Epidermal melanocyte (primary cell): Measurements from ENCODE around the gene TOP2A.
"Not testable (repeated sequence)": the region's sequence is repeated elsewhere in the genome, so short reads cannot be mapped to it uniquely, and the experiment has no call there.

Experiments
- DNase-seq: peaks from one replicate; pipeline ENCODE4 v3.0.0; 2011; ENCODE audit warnings: low spot score; ENCODE audit not compliant: insufficient read length

TOP2A gene

GRCh38 chr17:40432864-40433528 is 15.3 kb upstream of the TOP2A start:
- no peak for DNase-seq

GRCh38 chr17:40431231-40431602 is 13.5 kb upstream of the TOP2A start:
- DNase-seq, result no peak

- DNase-seq, result no peak
Measured at GRCh38 chr17:40430272-40431230, 12.9 kb upstream of the TOP2A start.

GRCh38 chr17:40427002-40427491 is 9.4 kb upstream of the TOP2A start:
- DNase-seq, result no peak

GRCh38 chr17:40425741-40426140 is 8.0 kb upstream of the TOP2A start:
- no peak for DNase-seq

GRCh38 chr17:40422990-40423633 is 5.4 kb upstream of the TOP2A start:
- DNase-seq, result no peak

GRCh38 chr17:40419559-40420331 is 2.0 kb upstream of the TOP2A start:
- no peak for DNase-seq

- DNase-seq, result no peak
Measured at GRCh38 chr17:40418428-40418706, 671 bp upstream of the TOP2A start.

GRCh38 chr17:40417258-40417608 is 463 bp downstream of the TOP2A start:
- no peak for DNase-seq

GRCh38 chr17:40416671-40417070 is 1.0 kb downstream of the TOP2A start:
- no peak for DNase-seq

GRCh38 chr17:40415390-40415789 is 2.3 kb downstream of the TOP2A start:
- DNase-seq, result no peak

GRCh38 chr17:40414312-40414711 is 3.4 kb downstream of the TOP2A start:
- DNase-seq, result not testable (repeated sequence)

- no peak for DNase-seq
Measured at GRCh38 chr17:40412880-40413279, 4.8 kb downstream of the TOP2A start.

GRCh38 chr17:40411821-40412220 is 5.9 kb downstream of the TOP2A start:
- DNase-seq, result no peak

GRCh38 chr17:40410082-40410481 is 7.6 kb downstream of the TOP2A start:
- DNase-seq, result no peak

GRCh38 chr17:40409540-40409939 is 8.2 kb downstream of the TOP2A start:
- DNase-seq, result not testable (repeated sequence)

- no peak for DNase-seq
Measured at GRCh38 chr17:40407460-40407859, 10.2 kb downstream of the TOP2A start.

GRCh38 chr17:40404003-40404402 is 13.7 kb downstream of the TOP2A start:
- DNase-seq, result no peak

- DNase-seq, result no peak
Measured at GRCh38 chr17:40402668-40403067, 15.0 kb downstream of the TOP2A start.

GRCh38 chr17:40399185-40399584 is 18.5 kb downstream of the TOP2A start:
- DNase-seq, result peak; percentile 71

- DNase-seq, result not testable (repeated sequence)
Measured at GRCh38 chr17:40386555-40386954, 31.1 kb downstream of the TOP2A start.

GRCh38 chr17:40382251-40382650 is 35.4 kb downstream of the TOP2A start:
- no peak for DNase-seq
